Body of pancreas (tissue), 4 donors: ENCODE measurements around the gene OST4.

Source experiments
- CTCF ChIP-seq, 7 experiments: fragments of 450-650 bp in 4 of 7; fragments of 200-600 bp in 3 of 7; sonication (generic) in 3 of 7; IDR thresholded peaks; one replicate each; pipeline ENCODE4 v1.5.1; 2016 to 2019; ENCODE audit warnings: antibody characterized with exemption in 7 of 7
- POLR2A ChIP-seq, 3 donors: fragments of 450-650 bp; IDR thresholded peaks; one replicate each; pipeline ENCODE4 v1.6.1; 2016; ENCODE audit warnings: antibody characterized with exemption in 3 of 3, mild to moderate bottlenecking in 2 of 3

DNA sequence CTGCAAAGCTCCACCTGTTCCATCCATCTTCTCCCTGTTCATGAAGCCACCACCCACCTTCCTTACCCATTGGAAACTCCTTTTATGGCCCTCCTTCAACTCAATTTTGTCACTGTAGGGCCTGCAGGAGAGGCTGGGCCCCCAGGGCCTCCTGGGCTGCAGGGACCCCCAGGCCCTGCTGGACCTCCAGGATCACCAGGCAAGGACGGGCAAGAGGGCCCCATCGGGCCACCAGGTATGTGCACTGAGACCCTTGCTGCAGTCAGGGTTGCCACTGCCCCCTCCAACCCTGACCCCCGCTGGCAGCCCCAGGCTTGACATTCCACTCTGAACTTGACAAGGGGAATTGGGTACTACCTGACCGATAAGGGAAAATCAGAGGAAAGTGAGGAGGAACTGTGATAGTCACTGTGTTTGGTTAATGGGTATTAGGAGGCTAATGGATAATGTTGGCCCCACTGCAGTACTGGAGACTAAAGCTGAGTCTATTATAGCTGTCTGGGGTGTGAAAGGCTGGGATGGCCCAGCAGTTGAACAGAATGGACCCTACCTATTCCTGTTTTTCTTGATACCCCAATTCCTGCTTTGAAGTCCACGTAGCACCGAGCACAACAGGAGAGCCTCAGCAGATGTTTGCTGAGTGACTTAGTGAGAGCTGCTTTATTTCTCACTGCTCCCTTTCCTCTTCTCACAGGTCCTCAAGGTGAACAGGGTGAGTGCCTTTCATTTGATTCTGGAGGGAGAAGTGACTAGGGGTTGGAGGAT is 13.0 kb upstream of the OST4 start:
- TF ChIP-seq CTCF (IDR thresholded peaks at IDR 0.05) (no peak), POLR2A (IDR thresholded peaks at IDR 0.05) (no peak)
